ENCODE data around the gene PNPLA1.

PNPLA1 gene

DNA sequence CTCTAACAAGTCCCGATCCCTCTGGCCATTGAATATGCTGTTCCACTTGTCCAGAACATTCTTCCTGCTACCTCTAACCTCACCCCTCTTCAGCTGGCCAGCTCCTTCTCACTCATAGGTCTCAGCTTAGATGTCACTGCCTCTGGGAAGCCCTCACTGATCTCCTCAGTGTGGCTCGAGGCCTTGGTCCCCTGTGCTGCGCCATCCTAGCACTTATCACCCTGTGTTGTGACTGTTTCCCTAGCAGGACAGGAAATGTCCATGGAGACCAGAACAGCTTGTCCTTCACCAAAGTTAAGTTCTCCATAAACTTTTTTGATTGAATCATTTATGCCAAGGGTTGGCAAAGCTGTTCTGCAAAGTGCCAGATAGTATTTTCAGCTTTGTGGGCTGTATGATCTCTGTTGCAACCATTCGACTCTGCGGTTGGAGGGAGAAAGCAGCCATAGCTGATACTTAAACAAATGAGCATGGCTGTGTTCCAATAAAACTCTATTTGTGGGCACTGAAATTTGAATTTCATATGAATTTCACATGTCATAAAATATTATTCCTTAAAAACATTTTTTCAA is 73.3 kb downstream of the PNPLA1 start:
- DNase-seq (ENCODE audit: low read depth) = no peak
- TF ChIP-seq, protein P1, sequence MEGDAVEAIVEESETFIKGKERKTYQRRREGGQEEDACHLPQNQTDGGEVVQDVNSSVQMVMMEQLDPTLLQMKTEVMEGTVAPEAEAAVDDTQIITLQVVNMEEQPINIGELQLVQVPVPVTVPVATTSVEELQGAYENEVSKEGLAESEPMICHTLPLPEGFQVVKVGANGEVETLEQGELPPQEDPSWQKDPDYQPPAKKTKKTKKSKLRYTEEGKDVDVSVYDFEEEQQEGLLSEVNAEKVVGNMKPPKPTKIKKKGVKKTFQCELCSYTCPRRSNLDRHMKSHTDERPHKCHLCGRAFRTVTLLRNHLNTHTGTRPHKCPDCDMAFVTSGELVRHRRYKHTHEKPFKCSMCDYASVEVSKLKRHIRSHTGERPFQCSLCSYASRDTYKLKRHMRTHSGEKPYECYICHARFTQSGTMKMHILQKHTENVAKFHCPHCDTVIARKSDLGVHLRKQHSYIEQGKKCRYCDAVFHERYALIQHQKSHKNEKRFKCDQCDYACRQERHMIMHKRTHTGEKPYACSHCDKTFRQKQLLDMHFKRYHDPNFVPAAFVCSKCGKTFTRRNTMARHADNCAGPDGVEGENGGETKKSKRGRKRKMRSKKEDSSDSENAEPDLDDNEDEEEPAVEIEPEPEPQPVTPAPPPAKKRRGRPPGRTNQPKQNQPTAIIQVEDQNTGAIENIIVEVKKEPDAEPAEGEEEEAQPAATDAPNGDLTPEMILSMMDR (IDR thresholded peaks at IDR 0.05; ENCODE audit: low read depth, low read length, missing control alignments) = no peak
- H3K4me3 ChIP-seq (ENCODE audit: low read depth, low read length) = no peak overlapping the region

DNA sequence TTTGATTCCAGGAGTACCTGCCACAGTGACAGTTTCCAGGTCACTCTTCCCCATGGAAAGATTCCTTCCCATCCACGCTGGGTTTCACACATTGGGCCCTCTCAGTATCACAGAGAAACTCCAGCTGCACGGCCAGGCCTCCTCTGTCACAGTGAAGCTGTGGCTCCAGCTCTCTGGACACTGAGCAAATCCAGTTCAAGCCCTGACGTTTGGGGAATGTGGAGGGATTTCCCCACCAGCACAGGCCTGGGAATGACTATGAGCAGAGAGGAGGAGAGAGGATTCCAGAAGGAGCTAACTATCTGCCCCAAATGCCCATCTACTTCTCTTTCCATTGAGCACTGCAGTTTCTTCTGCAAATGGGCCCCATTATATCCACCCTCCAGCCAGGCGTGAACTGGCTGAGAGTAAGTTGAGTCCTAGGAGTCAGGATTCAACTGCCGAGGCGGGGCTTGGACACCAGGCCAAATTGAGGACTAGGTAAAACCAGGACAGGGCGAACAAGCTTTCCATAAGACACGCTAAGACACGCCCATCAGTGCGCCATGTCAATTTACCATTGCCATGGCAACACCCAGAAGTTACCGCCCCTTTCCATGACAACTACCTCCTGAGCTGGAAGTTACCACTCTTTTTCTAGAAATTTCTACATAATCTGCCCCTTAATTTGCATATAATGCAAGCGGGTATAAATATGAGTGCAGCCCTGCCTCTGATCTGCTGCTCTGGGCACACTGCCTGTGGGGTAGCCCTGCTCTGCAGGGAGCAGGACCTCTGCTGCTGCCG is 76.0 kb downstream of the PNPLA1 start:
- no peak for DNase-seq (ENCODE audit: low read depth)
- TF ChIP-seq, protein P1 (IDR thresholded peaks at IDR 0.05; ENCODE audit: low read depth, low read length, missing control alignments) = no peak
- no peak overlapping the region for H3K4me3 ChIP-seq (ENCODE audit: low read depth, low read length)

DNA sequence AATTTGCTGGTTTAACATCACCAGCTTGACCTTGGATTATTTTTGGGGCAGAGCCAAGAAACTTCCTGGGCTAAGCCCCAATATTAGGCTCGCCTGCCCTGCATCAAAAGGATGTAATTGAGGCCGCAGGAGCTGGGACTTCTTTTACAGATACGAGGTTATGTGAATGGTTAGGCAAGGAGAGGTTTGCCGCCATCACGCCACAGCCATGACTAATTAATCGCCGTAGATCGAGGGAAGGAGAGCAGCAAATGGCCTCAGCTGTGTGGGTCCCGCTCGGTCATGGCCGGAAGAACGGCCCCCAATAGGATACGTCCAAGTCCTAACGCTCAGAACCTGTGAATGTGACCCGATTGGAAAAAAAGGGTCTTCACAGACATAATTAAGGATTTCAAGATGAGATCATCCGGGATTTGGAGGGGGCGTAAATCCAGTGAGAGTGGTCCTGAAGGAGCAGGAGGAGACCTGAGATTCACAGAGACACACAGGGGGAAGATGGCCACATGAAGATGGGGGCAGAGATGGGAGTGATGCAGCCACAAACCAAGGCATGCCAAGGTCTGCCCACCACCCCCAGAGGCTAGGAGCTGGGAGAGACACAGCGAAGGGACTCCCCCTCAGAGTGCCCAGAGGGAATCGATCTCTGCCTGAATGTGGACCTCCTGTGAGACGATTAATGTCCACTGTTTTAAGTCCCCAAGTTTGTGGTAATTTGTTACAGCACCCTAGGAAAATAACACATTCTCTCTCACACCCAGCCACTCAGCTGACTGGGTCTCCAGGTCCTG is 76.8 kb downstream of the PNPLA1 start:
- no peak overlapping the region for H3K4me3 ChIP-seq (ENCODE audit: low read depth, low read length)
- TF ChIP-seq, protein P1 (IDR thresholded peaks at IDR 0.05; ENCODE audit: low read depth, low read length, missing control alignments) = no peak
- DNase-seq (ENCODE audit: low read depth) = no peak

DNA sequence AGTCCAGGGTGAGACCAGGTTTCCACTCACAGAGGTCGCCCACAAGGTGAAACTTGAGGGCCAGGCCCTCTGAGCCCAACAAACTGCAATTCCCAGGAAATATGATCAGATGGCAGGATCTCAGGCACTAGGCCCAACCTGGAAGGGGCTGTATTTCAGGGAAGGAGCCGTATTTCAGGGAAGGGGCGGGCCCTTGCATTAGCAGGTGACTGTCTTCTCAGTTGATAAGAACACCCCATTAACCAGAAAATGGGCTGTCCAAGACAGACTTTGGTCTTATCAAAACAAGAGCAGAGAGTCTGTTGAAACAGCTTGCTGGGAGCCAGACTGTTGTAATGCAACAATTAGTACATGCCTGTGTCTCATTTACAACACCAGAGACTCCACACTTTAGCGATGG is 77.8 kb downstream of the PNPLA1 start:
- DNase-seq (ENCODE audit: low read depth) = no peak
- H3K4me3 ChIP-seq (ENCODE audit: low read depth, low read length) = no peak overlapping the region
- TF ChIP-seq, protein P1 (IDR thresholded peaks at IDR 0.05; ENCODE audit: low read depth, low read length, missing control alignments) = no peak

DNA sequence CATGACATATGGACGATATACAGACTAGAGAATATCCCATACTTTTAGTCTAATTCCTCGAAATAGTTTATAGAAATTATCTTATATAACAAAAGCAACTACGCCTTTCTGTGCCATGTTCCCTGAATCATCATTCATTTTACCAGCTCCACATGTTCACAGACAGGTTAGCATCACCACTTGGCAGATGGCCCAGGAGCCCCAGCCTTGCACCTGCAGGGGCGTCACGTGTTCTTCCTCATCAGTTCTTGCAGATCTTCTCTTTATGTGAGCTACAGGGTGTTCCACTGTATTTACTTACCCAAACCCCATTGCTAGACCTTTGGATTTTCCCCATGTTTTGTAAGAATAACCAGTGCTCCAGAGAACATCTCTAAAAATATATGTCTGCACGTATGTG is 79.4 kb downstream of the PNPLA1 start:
- DNase-seq (ENCODE audit: low read depth) = no peak
- no peak overlapping the region for H3K4me3 ChIP-seq (ENCODE audit: low read depth, low read length)
- TF ChIP-seq, protein P1 (IDR thresholded peaks at IDR 0.05; ENCODE audit: low read depth, low read length, missing control alignments) = no peak

DNA sequence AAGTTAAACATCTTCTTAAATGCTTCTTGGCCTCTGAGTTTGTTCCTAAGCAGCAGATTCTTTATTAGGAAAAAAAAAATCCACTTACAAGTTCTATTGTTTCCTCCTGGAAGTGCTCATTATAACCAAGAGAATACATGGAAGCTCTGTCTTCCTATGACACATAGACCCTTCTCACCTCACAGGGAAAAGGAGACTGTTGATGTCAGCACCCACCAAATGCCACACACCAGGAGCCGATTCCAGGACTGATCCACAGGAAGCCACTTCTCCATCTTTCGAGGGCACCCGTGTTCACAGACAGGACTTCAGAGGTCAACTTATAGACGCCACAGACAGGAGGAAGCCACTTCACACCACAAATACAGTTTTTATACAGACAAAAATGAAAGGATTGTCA is 80.2 kb downstream of the PNPLA1 start:
- TF ChIP-seq, protein P1 (IDR thresholded peaks at IDR 0.05; ENCODE audit: low read depth, low read length, missing control alignments) = no peak
- DNase-seq (ENCODE audit: low read depth) = no peak
- H3K4me3 ChIP-seq (ENCODE audit: low read depth, low read length) = no peak overlapping the region
